Endodermal cell (in vitro differentiated cells): ENCODE data around the gene GPR42. TPM values are rescaled to one million over a fixed set of nuclear protein-coding genes. Genes with fewer than 3 reads are reported as not detected.

Experiments used
- DNase-seq: peaks from one replicate; pipeline ENCODE4 v3.0.0-alpha.2; 2017
- H3K27ac ChIP-seq: 2 replicates; pipeline ENCODE4 v1.5.1; 2013; ENCODE audit warnings: mild to moderate bottlenecking, low read depth, low read length, moderate library complexity
- H3K27me3 ChIP-seq: 2 replicates; pipeline ENCODE4 v1.6.1; 2013; ENCODE audit warnings: mild to moderate bottlenecking, low read length, moderate library complexity; ENCODE audit not compliant: insufficient read depth, control insufficient read depth, poor library complexity, severe bottlenecking
- H3K36me3 ChIP-seq: 2 replicates; pipeline ENCODE4 v1.7.0; 2013; ENCODE audit warnings: mild to moderate bottlenecking, low read length, moderate library complexity; ENCODE audit not compliant: control insufficient read depth, insufficient read depth
- H3K4me1 ChIP-seq: one replicate; pipeline ENCODE4 v1.7.0; 2013; ENCODE audit warnings: low read length; ENCODE audit not compliant: control insufficient read depth, insufficient read depth
- H3K4me3 ChIP-seq: 2 replicates; pipeline ENCODE4 v1.5.1; 2013; ENCODE audit warnings: mild to moderate bottlenecking, low read length, moderate library complexity
- H3K9ac ChIP-seq: 2 replicates; pipeline ENCODE4 v1.6.1; 2013; ENCODE audit warnings: mild to moderate bottlenecking, low read length, moderate library complexity; ENCODE audit not compliant: poor library complexity, severe bottlenecking; ENCODE audit errors: extremely low read depth
- H3K9me3 ChIP-seq: 2 replicates; pipeline ENCODE4 v1.6.1; 2013; ENCODE audit warnings: mild to moderate bottlenecking, low read length, moderate library complexity; ENCODE audit not compliant: control insufficient read depth
- H3K27ac Mint-ChIP-seq: 2 replicates; pipeline ENCODE4 v1.8.0; 2020; ENCODE audit warnings: mixed read lengths
- H3K27me3 Mint-ChIP-seq: 2 replicates; pipeline ENCODE4 v1.8.0; 2021; ENCODE audit warnings: mild to moderate bottlenecking, mixed read lengths; ENCODE audit not compliant: insufficient read depth
- H3K36me3 Mint-ChIP-seq: 2 replicates; pipeline ENCODE4 v1.8.0; 2020; ENCODE audit warnings: low read depth, mixed read lengths
- H3K4me1 Mint-ChIP-seq: 2 replicates; pipeline ENCODE4 v1.8.0; 2020; ENCODE audit warnings: mixed read lengths
- H3K4me3 Mint-ChIP-seq: 2 replicates; pipeline ENCODE4 v1.8.0; 2020; ENCODE audit warnings: mild to moderate bottlenecking, moderate library complexity, mixed read lengths
- H3K9me3 Mint-ChIP-seq: 2 replicates; pipeline ENCODE4 v1.8.0; 2020; ENCODE audit warnings: mild to moderate bottlenecking, mixed read lengths
- CTCF ChIP-seq: fragments of 200-600 bp; sonication (generic); conservative IDR thresholded peaks from 2 replicates; pipeline ENCODE4 v1.5.0; 2021; ENCODE audit warnings: antibody characterized with exemption, mild to moderate bottlenecking
- WGBS, 2 experiments: methylation state at CpG; one replicate each; pipeline versions ENCODE4 v1.1.5 to v1.1.7; 2013; ENCODE audit warnings: missing lambda C conversion rate in 2 of 2, mixed read lengths in 1 of 2; ENCODE audit not compliant: insufficient coverage in 1 of 2, insufficient read length in 1 of 2; 5-methylcytosine and 5-hydroxymethylcytosine counted together
- total RNA-seq, 2 donors: library from RNA; stranded (reverse); fragmentation: NEBNext Ultra II Directional in 1 of 2; extraction: Animal tissue kit (Norgen Biotek cat#: 25700) in 1 of 2; gene quantifications; 2 replicates in 1 of 2; 3 replicates in 1 of 2; pipeline ENCODE4 v1.2.1, GENCODE V29; 2021

The GPR42 gene
- total RNA-seq, 2 donors from 2014 or later: not detected

- no peak for TF ChIP-seq CTCF
- H3K27ac ChIP-seq: no peak overlapping the region
- H3K4me1 Mint-ChIP-seq: no peaks in the 10 kb centered on the region
- no peaks in the 10 kb centered on the region for H3K36me3 ChIP-seq
- H3K9ac ChIP-seq: no peak overlapping the region
- no peak overlapping the region for H3K27ac Mint-ChIP-seq
- H3K4me1 ChIP-seq: no peaks in the 10 kb centered on the region
- no peaks in the 10 kb centered on the region for H3K9me3 Mint-ChIP-seq
- H3K27me3 Mint-ChIP-seq: peaks cover 29% of the 10 kb centered on the region
- H3K4me3 ChIP-seq: no peak overlapping the region
- no peaks in the 10 kb centered on the region for H3K27me3 ChIP-seq
- WGBS, 2 experiments: 87 to 100% methylated on average over 6 to 7 of the region's 7 CpGs
- no peak overlapping the region for H3K4me3 Mint-ChIP-seq
- H3K9me3 ChIP-seq: no peaks in the 10 kb centered on the region
- no peak for DNase-seq
- no peaks in the 10 kb centered on the region for H3K36me3 Mint-ChIP-seq
These were observed 47.1 kb downstream of the GPR42 start for GRCh38 chr19:35417713-35418534.

- TF ChIP-seq CTCF: no peak
- Mint-ChIP-seq H3K4me3 (no peak overlapping the region), H3K9me3 (no peaks in the 10 kb centered on the region), H3K36me3 (no peaks in the 10 kb centered on the region), H3K4me1 (no peaks in the 10 kb centered on the region), H3K27ac (no peak overlapping the region), H3K27me3 (peaks cover 29% of the 10 kb centered on the region)
- Histone ChIP-seq H3K9me3 (no peaks in the 10 kb centered on the region), H3K27ac (no peak overlapping the region), H3K4me1 (no peaks in the 10 kb centered on the region), H3K36me3 (no peaks in the 10 kb centered on the region), H3K4me3 (no peak overlapping the region), H3K9ac (no peak overlapping the region), H3K27me3 (no peaks in the 10 kb centered on the region)
- DNase-seq: no peak
- 74 to 82% methylated on average over 3 of the region's 3 CpGs for WGBS, 2 experiments
These were observed 48.2 kb downstream of the GPR42 start for GRCh38 chr19:35419046-35419445.

- H3K9me3 Mint-ChIP-seq: no peaks in the 10 kb centered on the region
- TF ChIP-seq CTCF: no peak
- no peaks in the 10 kb centered on the region for H3K9me3 ChIP-seq
- no peaks in the 10 kb centered on the region for H3K36me3 Mint-ChIP-seq
- no peak overlapping the region for H3K4me3 Mint-ChIP-seq
- no peak overlapping the region for H3K27ac ChIP-seq
- no peaks in the 10 kb centered on the region for H3K4me1 Mint-ChIP-seq
- WGBS, 2 experiments: 88 to 89% methylated on average over 2 to 5 of the region's 5 CpGs
- H3K4me3 ChIP-seq: no peak overlapping the region
- H3K27ac Mint-ChIP-seq: no peak overlapping the region
- DNase-seq: no peak
- H3K27me3 Mint-ChIP-seq: peaks cover 29% of the 10 kb centered on the region
- no peaks in the 10 kb centered on the region for H3K36me3 ChIP-seq
- no peaks in the 10 kb centered on the region for H3K4me1 ChIP-seq
- no peaks in the 10 kb centered on the region for H3K27me3 ChIP-seq
- no peak overlapping the region for H3K9ac ChIP-seq
These were observed 48.9 kb downstream of the GPR42 start for GRCh38 chr19:35419805-35420204.
